ENCODE results near the gene KNOP1. TPM values are rescaled to one million over a fixed set of nuclear protein-coding genes. Genes with fewer than 3 reads are reported as not detected.
"Not testable (repeated sequence)": the region's sequence is repeated elsewhere in the genome, so short reads cannot be mapped to it uniquely, and the experiment has no call there.

Gene KNOP1
- total RNA-seq, 2 donors from 2014 or later, result 9.5 to 11.0 TPM

DNA sequence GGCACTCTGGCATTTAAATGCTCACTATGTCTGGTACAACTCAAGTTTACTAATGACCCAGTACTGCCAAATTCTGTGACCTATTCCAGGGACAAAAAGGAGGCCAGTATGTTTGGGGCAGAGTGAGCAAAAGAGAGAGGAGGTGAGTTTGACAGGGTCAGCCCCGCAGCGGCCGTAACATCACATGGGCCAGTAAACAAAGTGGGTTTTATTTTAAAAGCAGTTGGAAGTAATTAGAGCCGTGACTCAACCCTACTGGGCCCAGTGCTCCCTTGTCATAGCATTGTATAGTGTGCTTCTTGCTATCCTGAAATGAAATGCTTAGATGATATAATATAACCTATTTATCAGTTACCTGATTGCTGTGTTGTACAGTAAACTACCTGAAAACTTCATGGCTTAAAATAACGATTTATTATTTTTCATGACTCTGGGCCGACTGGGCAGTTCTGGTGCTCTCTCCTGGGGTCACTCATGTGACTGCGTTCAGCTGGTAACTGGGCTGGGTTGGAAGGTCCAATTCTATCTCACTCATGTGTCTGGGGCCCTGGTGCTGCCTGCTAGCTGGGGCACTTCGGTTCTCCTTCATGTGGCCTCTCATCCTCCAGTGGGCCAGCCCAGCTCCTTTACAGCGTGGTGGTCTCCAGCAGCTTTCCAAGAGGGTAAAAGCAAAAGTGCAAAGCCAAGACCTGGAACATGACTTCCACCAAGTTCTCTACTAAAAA lies 27.4 kb upstream of the KNOP1 start:
- DNase-seq (ENCODE audit: low spot score), result no peak
- intact Hi-C loops (cut with DNase I), result no loop called here

DNA sequence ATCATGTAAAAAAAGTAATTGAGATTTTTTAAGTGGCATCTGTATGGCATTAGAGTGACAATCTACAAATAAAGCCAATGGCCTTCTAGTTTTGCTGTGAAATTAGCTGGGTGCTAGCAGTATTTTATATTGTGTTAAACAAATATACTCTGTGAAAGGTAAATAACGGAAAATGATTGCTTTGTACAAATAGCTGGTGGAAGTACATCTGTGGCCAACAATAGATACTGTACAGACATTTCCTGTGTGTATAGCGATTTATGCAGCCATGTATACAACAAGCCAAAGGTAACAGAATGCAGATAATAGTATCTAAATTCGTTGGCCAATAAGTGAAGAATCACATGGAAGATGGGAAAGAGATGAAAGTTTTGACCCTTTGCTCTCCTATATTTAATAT lies 26.6 kb upstream of the KNOP1 start:
- intact Hi-C loops (cut with DNase I), result no loop called here
- DNase-seq (ENCODE audit: low spot score), result no peak

DNA sequence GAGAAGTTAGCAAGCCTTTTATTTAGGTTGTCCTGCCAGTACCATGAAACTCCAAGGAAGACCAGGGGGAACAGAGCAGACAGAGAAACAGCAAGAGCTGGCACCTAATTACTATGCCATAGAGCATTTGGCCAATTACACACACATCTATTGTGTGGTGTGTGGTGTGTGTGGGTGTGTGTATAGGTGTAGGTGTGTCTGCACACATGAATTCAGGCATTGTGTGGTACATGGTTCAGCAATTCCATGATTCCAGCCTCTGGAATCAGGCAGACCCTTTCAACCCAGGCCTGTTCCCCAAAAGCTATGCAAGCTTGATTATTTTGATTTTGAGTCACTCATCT lies 25.8 kb upstream of the KNOP1 start:
- intact Hi-C loops (cut with DNase I), result no loop called here
- DNase-seq (ENCODE audit: low spot score), result no peak

DNA sequence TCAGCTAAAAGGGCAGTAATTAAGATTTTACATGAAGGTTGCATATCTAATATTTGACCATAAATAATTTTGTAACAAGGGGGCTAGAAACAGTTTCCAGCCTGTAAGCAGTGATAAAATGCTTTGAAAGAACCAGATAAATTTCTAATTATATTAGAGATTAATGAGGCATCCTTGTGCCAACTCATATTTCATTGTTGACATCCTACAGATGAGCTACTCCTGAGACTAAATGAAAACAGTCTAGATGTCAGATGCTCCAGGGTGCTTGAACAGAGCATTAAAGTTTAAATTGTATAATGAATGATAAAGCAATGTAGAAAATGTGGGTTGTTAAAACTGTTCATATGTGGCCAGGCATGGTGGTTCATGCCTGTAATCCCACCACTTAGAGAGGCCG lies 23.3 kb upstream of the KNOP1 start:
- no peak for DNase-seq (ENCODE audit: low spot score)
- intact Hi-C loops (cut with DNase I), result no loop called here

DNA sequence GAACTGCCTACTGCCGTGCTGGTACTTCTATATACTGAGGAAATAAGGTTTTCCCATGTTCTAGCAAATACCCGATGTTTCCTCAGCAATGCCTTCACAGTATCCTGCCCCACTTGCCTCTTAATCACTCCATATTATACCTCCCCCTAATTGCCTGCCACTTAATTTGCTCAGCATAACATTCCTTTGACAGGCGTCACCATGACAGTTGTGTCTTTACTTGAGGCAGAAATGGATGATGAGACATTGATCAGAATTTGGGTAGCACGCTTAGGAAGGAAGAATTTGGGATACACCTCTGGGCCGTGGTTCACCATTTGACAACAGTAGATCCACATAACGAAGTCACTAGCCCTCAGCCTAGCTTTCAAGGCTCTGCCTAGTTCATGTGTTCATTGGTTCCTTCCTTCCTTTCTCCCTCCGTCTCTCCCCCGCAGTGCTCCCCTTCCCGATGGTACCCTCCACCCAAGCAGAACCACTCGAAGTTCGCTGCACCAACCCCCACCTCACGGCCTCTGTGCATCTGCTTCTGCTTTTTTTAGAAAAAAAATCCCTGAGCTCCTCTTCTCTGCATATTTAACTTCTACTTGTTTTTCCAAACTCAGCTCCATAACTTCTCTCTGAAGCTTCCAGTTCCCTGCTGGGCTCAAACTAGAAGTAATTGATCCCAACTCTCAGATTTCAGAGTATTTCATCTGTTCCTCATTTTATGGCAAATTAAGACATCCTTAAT lies 19.4 kb upstream of the KNOP1 start:
- DNase-seq (ENCODE audit: low spot score), result no peak
- intact Hi-C loops (cut with DNase I), result no loop called here

DNA sequence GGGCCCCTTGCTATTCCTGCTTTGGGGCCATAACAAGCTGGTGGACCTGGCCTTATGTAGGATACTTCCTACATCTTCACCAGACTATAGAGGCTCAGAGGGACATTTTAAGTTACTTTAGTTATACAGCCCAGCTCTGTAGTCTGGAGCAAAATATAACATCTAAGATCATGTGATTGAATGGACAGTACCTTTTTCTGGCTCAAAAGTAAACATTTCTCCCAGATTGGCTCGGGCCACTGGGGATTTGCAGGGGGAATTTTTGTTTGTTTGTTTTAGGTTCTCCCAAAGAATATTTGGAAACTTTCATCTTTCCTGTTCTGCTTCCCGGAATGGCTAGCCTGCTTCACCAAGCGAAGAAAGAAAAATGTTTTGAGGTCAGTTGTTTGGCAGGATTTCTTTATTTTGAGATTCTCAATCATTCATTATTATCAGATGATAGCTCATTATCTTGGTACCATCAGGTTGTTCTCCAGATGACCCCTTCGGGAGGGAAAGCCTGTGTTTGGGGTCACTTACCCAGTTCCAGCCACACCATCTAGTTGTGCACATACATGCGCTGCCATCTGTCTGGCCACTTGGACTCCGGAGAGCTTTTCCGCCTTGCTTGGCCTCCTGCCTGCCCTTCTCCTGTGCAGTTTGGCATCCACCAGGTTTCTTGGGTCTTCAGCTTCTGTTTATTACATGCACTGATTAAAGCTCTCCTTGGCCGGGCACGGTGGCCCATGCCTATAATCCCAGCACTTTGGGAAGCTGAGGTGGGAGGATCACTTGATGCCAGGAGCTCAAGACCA lies 17.2 kb upstream of the KNOP1 start:
- intact Hi-C loops (cut with DNase I), result no loop called here
- no peak for DNase-seq (ENCODE audit: low spot score)

DNA sequence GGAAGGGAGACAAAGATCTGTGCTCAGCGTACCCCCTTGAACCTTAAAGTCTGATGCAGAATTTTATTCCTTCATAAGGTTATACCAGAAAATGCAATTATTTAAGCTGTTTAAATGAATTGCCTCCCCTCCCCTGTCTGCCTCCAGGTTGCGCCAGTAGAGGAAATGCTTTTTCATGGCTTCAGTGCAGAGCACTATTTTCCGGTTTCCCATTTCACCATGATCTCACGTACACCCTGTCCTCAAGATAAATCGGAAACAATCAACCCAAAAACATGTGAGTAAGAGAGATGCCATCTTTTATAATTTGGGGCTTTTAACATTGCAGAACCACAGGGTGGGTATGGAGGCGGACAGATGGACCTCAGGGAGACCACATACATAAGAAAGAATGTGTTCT lies 15.5 kb upstream of the KNOP1 start:
- DNase-seq (ENCODE audit: low spot score), result no peak
- intact Hi-C loops (cut with DNase I), result no loop called here

DNA sequence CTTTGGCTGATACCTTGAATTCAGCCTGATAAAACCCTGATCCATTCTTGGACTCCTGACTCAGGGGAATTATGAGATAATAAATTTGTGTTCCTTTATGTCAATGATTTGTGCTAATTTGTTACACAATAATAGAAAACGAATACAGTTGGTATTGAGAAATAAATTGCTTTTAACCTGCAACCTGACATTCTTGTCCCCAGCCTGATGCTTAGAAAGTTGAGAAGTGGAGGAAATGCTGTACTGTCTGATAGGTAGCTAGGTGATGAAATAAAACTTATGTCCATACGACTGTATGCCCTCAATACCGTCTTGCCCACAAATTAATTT lies 10.6 kb upstream of the KNOP1 start:
- intact Hi-C loops (cut with DNase I), result no loop called here
- no peak for DNase-seq (ENCODE audit: low spot score)

DNA sequence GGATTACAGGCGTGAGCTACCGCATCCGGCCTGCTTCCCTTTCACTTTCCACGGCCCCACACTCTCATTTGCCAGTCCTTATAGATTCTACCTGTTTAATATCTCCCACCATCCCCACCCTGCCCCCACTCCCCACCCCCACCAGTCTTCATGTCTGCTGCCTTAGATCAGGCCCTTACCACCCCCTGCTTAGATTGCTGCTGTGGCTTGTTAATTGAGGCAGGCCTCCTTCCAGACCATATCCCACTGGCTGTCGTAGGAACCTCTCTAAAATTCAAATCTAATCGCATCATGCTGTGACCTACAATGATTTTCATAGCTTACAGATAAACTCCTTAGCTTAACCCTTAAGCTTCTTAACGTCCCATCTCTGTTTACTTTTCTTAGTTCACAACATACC lies 5.0 kb upstream of the KNOP1 start:
- no peak for DNase-seq (ENCODE audit: low spot score)
- intact Hi-C loops (cut with DNase I), result no loop called here

DNA sequence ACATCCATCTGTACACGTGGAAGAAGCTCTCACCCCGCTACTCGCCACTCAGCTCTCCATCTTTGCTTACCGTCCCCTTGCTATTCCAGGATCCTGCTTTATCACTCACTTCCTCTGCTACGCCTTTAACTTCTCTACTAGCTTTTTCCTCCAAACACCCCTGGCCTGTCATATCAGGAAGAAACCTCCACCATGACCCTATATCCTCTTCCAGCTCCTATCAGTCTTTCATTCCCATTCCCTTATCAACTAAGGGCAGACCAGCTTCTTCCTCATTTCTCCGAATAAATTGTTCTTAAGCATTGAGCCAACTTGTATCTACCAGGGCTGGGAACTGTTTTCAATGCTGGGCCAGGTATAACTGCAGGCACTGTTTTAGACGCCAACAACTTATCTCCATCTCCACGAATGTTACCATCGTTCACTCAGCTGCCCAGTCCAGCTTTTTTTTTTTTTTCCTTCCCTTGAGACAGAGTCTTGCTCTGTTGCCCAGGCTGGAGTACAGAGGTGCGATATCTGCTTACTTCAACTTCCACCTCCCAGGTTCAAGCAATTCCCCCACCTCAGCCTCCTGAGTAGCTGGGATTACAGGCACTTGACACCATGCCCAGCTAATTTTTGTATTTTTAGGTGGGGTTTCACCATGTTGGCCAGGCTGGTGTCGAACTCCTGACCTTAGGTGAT lies 4.4 kb upstream of the KNOP1 start:
- intact Hi-C loops (cut with DNase I), result no loop called here
- DNase-seq (ENCODE audit: low spot score), result no peak

DNA sequence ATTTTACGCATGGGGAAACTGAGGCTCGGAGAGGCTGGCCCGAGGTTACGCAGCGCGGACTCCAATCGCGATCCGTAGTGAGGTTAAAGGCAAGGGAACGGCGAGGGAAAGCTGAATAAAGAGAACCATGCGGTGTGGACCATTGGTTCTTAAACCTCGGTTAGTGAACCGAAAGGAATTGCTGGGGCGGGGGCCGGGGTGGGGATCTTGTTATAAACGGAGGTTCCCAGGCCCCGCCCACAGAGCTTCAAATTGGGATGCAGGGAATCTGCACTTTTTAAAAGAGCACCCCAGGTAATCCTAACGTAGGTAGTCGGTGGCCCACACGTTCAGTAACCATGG lies 568 bp upstream of the KNOP1 start:
- intact Hi-C loops (cut with DNase I), result loop anchor here in 1 of 2 donors (2.0 kb wide), 1 partner anchor 164 kb away; no protein-coding TSS in a partner anchor
- no peak for DNase-seq (ENCODE audit: low spot score)

DNA sequence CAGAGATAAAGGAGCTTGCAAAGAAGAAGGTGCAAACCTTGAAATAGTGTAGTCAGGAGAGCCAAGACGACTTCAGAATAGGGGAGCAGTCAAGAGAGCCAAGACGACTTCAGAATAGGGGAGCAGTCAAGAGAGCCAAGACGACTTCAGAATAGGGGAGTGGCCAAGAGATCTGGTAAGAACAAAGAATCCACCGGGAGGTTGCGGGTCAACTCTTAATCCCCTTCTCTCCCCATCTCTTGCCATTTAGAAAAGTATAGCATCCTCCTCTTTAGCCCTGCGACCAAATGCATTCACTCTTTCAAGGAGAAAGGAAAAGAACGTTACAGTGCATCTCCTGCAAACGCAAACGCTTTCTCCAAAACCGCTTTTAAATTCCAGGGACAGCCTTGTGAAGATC lies 713 bp downstream of the KNOP1 start:
- no peak for DNase-seq (ENCODE audit: low spot score)
- intact Hi-C loops (cut with DNase I), result no loop called here

DNA sequence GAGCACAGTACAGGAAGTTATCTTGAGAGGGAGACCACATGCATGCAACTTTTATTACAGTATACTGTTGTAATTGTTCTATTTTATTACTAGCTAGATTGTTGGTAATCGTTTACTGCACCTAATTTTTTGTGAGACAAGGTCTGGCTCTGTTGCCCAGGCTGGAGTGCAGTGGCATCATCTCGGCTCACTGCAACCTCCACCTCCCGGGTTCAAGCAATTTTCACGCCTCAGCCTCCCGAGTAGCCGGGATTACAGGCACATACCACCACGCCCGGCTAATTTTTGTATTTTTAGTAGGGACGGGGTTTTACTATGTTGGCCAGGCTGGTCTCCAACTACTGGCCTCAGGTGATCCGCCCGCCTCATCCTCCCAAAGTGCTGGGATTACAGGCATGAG lies 1.3 kb downstream of the KNOP1 start:
- intact Hi-C loops (cut with DNase I); DNase-seq (ENCODE audit: low spot score): not testable (repeated sequence)

DNA sequence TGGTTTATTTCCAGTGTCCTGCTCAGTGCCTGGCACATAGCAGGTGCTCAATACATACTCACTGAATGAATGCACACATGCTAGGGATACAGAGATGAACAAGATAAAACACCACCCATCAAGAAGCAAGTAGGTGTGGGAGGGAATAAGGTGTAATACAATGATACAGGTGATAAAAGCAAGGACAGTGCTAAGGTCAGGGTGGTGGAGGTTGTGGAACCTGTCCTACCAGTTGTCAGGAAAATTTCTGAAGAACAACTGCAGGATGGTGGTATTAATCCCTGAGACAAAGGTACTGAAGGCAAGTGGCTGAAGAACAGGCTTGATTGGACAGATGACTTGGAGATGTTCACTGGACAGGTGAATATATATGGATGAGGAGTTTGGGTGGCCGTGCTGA lies 1.8 kb downstream of the KNOP1 start:
- intact Hi-C loops (cut with DNase I), result no loop called here
- DNase-seq (ENCODE audit: low spot score), result no peak

DNA sequence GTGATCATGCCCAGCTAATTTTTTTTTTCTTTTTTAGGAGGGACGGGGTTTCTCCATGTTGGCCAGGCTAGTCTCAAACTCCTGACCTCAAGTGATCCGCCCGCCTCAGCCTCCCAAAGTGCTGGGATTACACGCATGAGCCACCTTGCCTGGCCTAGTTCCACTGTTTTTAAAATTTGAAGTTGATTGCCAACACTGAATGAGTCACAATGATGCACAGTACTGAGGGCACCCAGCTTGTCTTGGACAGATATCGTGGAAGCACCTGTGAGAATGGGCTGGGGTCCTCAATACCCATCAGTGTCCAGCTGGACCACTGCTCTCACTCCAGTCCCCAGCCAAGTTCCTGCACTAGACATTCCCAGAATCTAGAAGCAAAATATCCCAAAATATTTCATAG lies 2.5 kb downstream of the KNOP1 start:
- DNase-seq (ENCODE audit: low spot score), result no peak
- intact Hi-C loops (cut with DNase I), result no loop called here

DNA sequence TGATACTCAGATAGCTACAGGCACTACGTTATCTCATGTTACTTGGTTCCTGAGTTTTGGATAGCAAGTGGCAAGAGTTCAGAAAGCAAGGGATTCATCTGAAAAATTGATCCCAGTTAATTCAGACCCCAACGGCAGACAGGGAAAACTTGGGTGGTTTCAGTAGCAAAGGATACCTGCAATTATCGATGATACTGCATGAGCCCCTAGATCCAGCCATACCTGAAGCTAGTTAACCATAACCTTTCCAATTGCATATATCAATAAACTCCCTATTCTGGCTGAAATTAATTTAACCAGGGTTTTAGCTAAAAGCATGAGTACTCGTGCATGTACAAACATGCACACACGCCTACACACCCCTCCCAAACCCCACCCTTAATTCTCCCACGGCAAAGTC lies 4.3 kb downstream of the KNOP1 start:
- no peak for DNase-seq (ENCODE audit: low spot score)
- intact Hi-C loops (cut with DNase I), result no loop called here

DNA sequence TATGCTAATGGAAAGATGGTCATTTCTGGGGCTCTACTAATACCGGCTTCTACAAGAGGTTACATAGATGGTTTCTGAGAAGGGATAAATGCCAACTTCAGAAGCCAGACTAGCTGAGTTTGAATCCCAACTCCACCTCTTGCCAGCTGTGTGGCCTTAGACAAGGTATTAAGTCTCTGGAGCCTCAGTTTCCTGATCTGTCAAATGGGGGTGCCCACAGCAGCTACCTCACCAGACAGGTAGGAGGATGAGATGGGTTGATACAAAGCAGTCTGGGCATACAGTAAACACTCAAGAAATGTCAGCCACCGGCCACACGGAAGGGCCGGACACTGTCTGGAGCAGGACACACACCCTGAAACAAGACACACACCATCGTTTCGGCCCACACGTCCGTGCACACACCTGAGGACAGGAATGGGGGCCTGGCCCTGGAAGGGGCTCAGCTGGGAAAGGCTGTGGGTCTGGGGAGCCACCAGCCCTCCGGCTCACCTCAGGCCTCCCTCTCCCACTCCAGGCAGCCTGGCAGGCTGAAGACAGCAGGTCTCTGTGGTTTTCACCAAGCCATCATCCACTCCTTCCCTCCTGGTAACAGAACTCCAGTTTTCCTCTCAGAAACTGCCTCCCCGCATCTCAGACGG lies 5.5 kb downstream of the KNOP1 start:
- intact Hi-C loops (cut with DNase I), result no loop called here

DNA sequence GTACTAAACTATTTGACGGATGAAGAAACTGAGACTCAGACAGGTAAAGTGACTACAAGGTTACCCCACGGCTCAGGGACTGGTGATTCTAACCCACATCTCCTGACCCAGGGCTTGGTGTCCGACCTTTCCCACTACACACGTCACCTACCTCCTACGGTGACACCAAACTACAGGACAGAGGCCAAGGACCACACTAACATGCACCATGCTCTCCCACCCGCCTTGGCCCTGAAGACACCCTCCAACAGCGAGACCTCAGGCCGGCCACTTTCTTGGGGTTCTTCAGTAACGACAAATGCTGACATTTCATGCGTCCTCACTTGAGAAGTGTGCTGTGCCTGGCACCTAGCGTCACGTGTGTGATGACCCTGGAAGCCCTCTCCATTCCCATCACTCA lies 6.4 kb downstream of the KNOP1 start:
- intact Hi-C loops (cut with DNase I), result no loop called here
- DNase-seq (ENCODE audit: low spot score), result no peak

More for the DNA sequence above, 5.5 kb downstream of the KNOP1 start:
- DNase-seq (ENCODE audit: low spot score), result no peak

DNA sequence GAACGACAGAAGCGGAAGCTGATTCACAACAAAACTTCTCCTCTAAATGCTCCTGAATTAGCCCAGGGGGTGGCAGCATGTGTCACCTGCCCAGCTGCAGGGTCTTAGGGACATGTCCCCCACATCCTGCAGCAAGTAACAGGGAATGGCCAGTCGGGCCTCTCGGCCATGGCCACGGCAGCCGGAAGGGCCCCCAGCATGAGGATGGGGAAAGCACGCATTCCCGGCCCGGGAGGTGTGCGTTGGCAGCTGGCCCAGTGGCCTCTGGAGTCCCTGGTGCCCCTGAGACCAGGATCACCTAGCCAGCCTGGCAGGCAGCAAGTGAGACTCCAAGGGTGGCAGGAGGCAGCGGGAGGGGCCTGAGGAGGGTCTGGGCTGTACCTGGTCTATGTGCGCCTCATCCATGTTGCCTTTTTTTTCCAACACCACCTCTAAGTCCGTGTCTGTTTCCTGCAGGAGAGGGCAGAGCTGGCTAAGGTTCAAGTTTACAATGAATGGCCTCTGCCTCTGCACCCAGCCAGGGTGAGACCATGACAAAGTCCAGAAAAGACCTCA lies 7.0 kb downstream of the KNOP1 start:
- DNase-seq (ENCODE audit: low spot score), result no peak
- intact Hi-C loops (cut with DNase I), result no loop called here
